ENCODE results near the gene CCDC18.
A peak's percentile ranks its signal among the peaks of the same experiment; 100 is the strongest.
"Not testable (repeated sequence)": the region's sequence is repeated elsewhere in the genome, so short reads cannot be mapped to it uniquely, and the experiment has no call there.

The CCDC18 gene

GRCh38 chr1:93172778-93173177 lies 7.7 kb upstream of the CCDC18 start:
- peaks cover 25% of the 10 kb centered on the region for H3K36me3 ChIP-seq (ENCODE audit: insufficient read depth, low read length)
- peaks cover 10% of the 10 kb centered on the region for H3K4me1 ChIP-seq (ENCODE audit: control insufficient read depth, insufficient read depth, low read length, unreplicated experiment)
- no peak overlapping the region for H2AFZ ChIP-seq (ENCODE audit: low read length, unreplicated experiment)
- no peak overlapping the region for H3K4me3 ChIP-seq (ENCODE audit: low read depth, low read length)
- H3K27me3 ChIP-seq (ENCODE audit: insufficient read depth, low read length): no peaks in the 10 kb centered on the region
- H3K27ac ChIP-seq (ENCODE audit: low read depth, low read length): no peak overlapping the region
- H3K79me2 ChIP-seq (ENCODE audit: control insufficient read depth, insufficient read depth, low read length, unreplicated experiment): peaks cover 91% of the 10 kb centered on the region

GRCh38 chr1:93174638-93175037 lies 5.9 kb upstream of the CCDC18 start:
- Histone ChIP-seq H3K4me1 (ENCODE audit: control insufficient read depth, insufficient read depth, low read length, unreplicated experiment) (peaks cover 10% of the 10 kb centered on the region), H3K36me3 (ENCODE audit: insufficient read depth, low read length) (peaks cover 20% of the 10 kb centered on the region), H3K79me2 (ENCODE audit: control insufficient read depth, insufficient read depth, low read length, unreplicated experiment) (peaks cover 86% of the 10 kb centered on the region)
- not testable (repeated sequence) for H3K27ac ChIP-seq (ENCODE audit: low read depth, low read length); H3K4me3 ChIP-seq (ENCODE audit: low read depth, low read length); H3K27me3 ChIP-seq (ENCODE audit: insufficient read depth, low read length); H2AFZ ChIP-seq (ENCODE audit: low read length, unreplicated experiment)

- H3K36me3 ChIP-seq (ENCODE audit: insufficient read depth, low read length): peaks cover 12% of the 10 kb centered on the region
- peak overlapping the region; percentile 96; the same call in 1 of the 2 replicates for H3K27ac ChIP-seq (ENCODE audit: low read depth, low read length)
- H3K4me1 ChIP-seq (ENCODE audit: control insufficient read depth, insufficient read depth, low read length, unreplicated experiment): peaks cover 13% of the 10 kb centered on the region
- peaks cover 78% of the 10 kb centered on the region for H3K79me2 ChIP-seq (ENCODE audit: control insufficient read depth, insufficient read depth, low read length, unreplicated experiment)
- H2AFZ ChIP-seq (ENCODE audit: low read length, unreplicated experiment): no peak overlapping the region
- peak overlapping the region; percentile 91 for H3K4me3 ChIP-seq (ENCODE audit: low read depth, low read length)
- H3K27me3 ChIP-seq (ENCODE audit: insufficient read depth, low read length): no peaks in the 10 kb centered on the region
Observed at GRCh38 chr1:93177991-93178390, 2.5 kb upstream of the CCDC18 start.

- Histone ChIP-seq H3K27me3 (ENCODE audit: insufficient read depth, low read length) (no peaks in the 10 kb centered on the region), H3K4me1 (ENCODE audit: control insufficient read depth, insufficient read depth, low read length, unreplicated experiment) (peaks cover 17% of the 10 kb centered on the region), H3K4me3 (ENCODE audit: low read depth, low read length) (peak overlapping the region; percentile 91), H3K79me2 (ENCODE audit: control insufficient read depth, insufficient read depth, low read length, unreplicated experiment) (peaks cover 77% of the 10 kb centered on the region), H3K27ac (ENCODE audit: low read depth, low read length) (peak overlapping the region; percentile 96), H3K36me3 (ENCODE audit: insufficient read depth, low read length) (peaks cover 12% of the 10 kb centered on the region), H2AFZ (ENCODE audit: low read length, unreplicated experiment) (no peak overlapping the region)
Observed at GRCh38 chr1:93178418-93178817, 2.1 kb upstream of the CCDC18 start.

- peaks cover 6% of the 10 kb centered on the region; the same call in 1 of the 2 replicates for H3K36me3 ChIP-seq (ENCODE audit: insufficient read depth, low read length)
- peaks cover 25% of the 10 kb centered on the region for H3K4me1 ChIP-seq (ENCODE audit: control insufficient read depth, insufficient read depth, low read length, unreplicated experiment)
- H3K27me3 ChIP-seq (ENCODE audit: insufficient read depth, low read length): no peaks in the 10 kb centered on the region
- peaks cover 64% of the 10 kb centered on the region for H3K79me2 ChIP-seq (ENCODE audit: control insufficient read depth, insufficient read depth, low read length, unreplicated experiment)
- H3K27ac ChIP-seq (ENCODE audit: low read depth, low read length): peak within 1 kb of the TSS; percentile 96
- peak within 1 kb of the TSS; percentile 91 for H3K4me3 ChIP-seq (ENCODE audit: low read depth, low read length)
- H2AFZ ChIP-seq (ENCODE audit: low read length, unreplicated experiment): peak within 1 kb of the TSS; percentile 45
Observed at GRCh38 chr1:93179886-93180722, 420 bp upstream of the CCDC18 start, which contains the start of gene TMED5. Gene TMED5, minus strand, starts transcription at chr1:93180413. Its CDS starts 171 bp downstream, at chr1:93180242.

- Histone ChIP-seq H3K36me3 (ENCODE audit: insufficient read depth, low read length) (no peaks in the 10 kb centered on the region), H3K27me3 (ENCODE audit: insufficient read depth, low read length) (no peaks in the 10 kb centered on the region), H3K79me2 (ENCODE audit: control insufficient read depth, insufficient read depth, low read length, unreplicated experiment) (peaks cover 17% of the 10 kb centered on the region), H3K4me1 (ENCODE audit: control insufficient read depth, insufficient read depth, low read length, unreplicated experiment) (peaks cover 28% of the 10 kb centered on the region), H2AFZ (ENCODE audit: low read length, unreplicated experiment) (no peak overlapping the region), H3K4me3 (ENCODE audit: low read depth, low read length) (no peak overlapping the region), H3K27ac (ENCODE audit: low read depth, low read length) (no peak overlapping the region)
Observed at GRCh38 chr1:93186667-93187066, 6.1 kb downstream of the CCDC18 start.

GRCh38 chr1:93190432-93190831 lies 9.9 kb downstream of the CCDC18 start:
- Histone ChIP-seq H2AFZ (ENCODE audit: low read length, unreplicated experiment) (no peak overlapping the region), H3K79me2 (ENCODE audit: control insufficient read depth, insufficient read depth, low read length, unreplicated experiment) (no peaks in the 10 kb centered on the region), H3K36me3 (ENCODE audit: insufficient read depth, low read length) (peaks cover 14% of the 10 kb centered on the region), H3K27me3 (ENCODE audit: insufficient read depth, low read length) (no peaks in the 10 kb centered on the region), H3K27ac (ENCODE audit: low read depth, low read length) (no peak overlapping the region), H3K4me3 (ENCODE audit: low read depth, low read length) (no peak overlapping the region), H3K4me1 (ENCODE audit: control insufficient read depth, insufficient read depth, low read length, unreplicated experiment) (peaks cover under 1% of the 10 kb centered on the region)

- Histone ChIP-seq H3K27me3 (ENCODE audit: insufficient read depth, low read length) (no peaks in the 10 kb centered on the region), H3K79me2 (ENCODE audit: control insufficient read depth, insufficient read depth, low read length, unreplicated experiment) (no peaks in the 10 kb centered on the region), H3K4me1 (ENCODE audit: control insufficient read depth, insufficient read depth, low read length, unreplicated experiment) (no peaks in the 10 kb centered on the region), H3K4me3 (ENCODE audit: low read depth, low read length) (no peak overlapping the region), H3K36me3 (ENCODE audit: insufficient read depth, low read length) (peaks cover 33% of the 10 kb centered on the region), H2AFZ (ENCODE audit: low read length, unreplicated experiment) (no peak overlapping the region), H3K27ac (ENCODE audit: low read depth, low read length) (no peak overlapping the region)
Observed at GRCh38 chr1:93194231-93194990, 13.9 kb downstream of the CCDC18 start.

GRCh38 chr1:93196591-93196990 lies 16.1 kb downstream of the CCDC18 start:
- Histone ChIP-seq H3K4me3 (ENCODE audit: low read depth, low read length) (no peak overlapping the region), H3K36me3 (ENCODE audit: insufficient read depth, low read length) (peaks cover 33% of the 10 kb centered on the region), H2AFZ (ENCODE audit: low read length, unreplicated experiment) (no peak overlapping the region), H3K79me2 (ENCODE audit: control insufficient read depth, insufficient read depth, low read length, unreplicated experiment) (no peaks in the 10 kb centered on the region), H3K27me3 (ENCODE audit: insufficient read depth, low read length) (no peaks in the 10 kb centered on the region), H3K27ac (ENCODE audit: low read depth, low read length) (no peak overlapping the region; the same call in 1 of the 2 replicates), H3K4me1 (ENCODE audit: control insufficient read depth, insufficient read depth, low read length, unreplicated experiment) (no peaks in the 10 kb centered on the region)

- Histone ChIP-seq H3K27ac (ENCODE audit: low read depth, low read length) (no peak overlapping the region), H3K4me3 (ENCODE audit: low read depth, low read length) (no peak overlapping the region), H3K27me3 (ENCODE audit: insufficient read depth, low read length) (no peaks in the 10 kb centered on the region), H2AFZ (ENCODE audit: low read length, unreplicated experiment) (no peak overlapping the region), H3K36me3 (ENCODE audit: insufficient read depth, low read length) (peaks cover 37% of the 10 kb centered on the region), H3K4me1 (ENCODE audit: control insufficient read depth, insufficient read depth, low read length, unreplicated experiment) (no peaks in the 10 kb centered on the region), H3K79me2 (ENCODE audit: control insufficient read depth, insufficient read depth, low read length, unreplicated experiment) (no peaks in the 10 kb centered on the region)
Observed at GRCh38 chr1:93199150-93199549, 18.6 kb downstream of the CCDC18 start.

Measured in ACC112 (cell line).